ENCODE measurements around the gene GLUD1. TPM values are rescaled to one million over a fixed set of nuclear protein-coding genes. Genes with fewer than 3 reads are reported as not detected.
"Not testable (repeated sequence)": the region's sequence is repeated elsewhere in the genome, so short reads cannot be mapped to it uniquely, and the experiment has no call there.

The GLUD1 gene
- 100 to 1,000 TPM in 2 of 4 donors, 10 to 100 TPM in 2; 79.0 to 141 (median 102) TPM for polyA plus RNA-seq
- long read RNA-seq, donor 1, transcript GLUD1-201 (13 exons, 3,039 nt), result major isoform, 35 of 87 reads
- long read RNA-seq, donor 1, partial matches to known transcripts, result 51 of 87 reads
- long read RNA-seq, donor 1, other reads (novel, unspliced or antisense), result 0 of 87 reads
- long read RNA-seq, donor 2, transcript GLUD1-201 (13 exons, 3,039 nt), result major isoform, 8 of 17 reads
- long read RNA-seq, donor 2, partial matches to known transcripts, result 9 of 17 reads
- long read RNA-seq, donor 2, other reads (novel, unspliced or antisense), result 0 of 17 reads
- long read RNA-seq, donor 3, partial matches to known transcripts, result 30 of 40 reads
- long read RNA-seq, donor 3, other reads (novel, unspliced or antisense), result 5 of 40 reads
- long read RNA-seq, donor 4, partial matches to known transcripts, result 0 of 2 reads
- long read RNA-seq, donor 4, other reads (novel, unspliced or antisense), result 0 of 2 reads
- long read RNA-seq, donor 5, partial matches to known transcripts, result 7 of 8 reads
- long read RNA-seq, donor 5, other reads (novel, unspliced or antisense), result 0 of 8 reads
- long read RNA-seq, donor 6, transcript GLUD1-201 (13 exons, 3,039 nt), result major isoform, 16 of 40 reads
- long read RNA-seq, donor 6, partial matches to known transcripts, result 21 of 40 reads
- long read RNA-seq, donor 6, other reads (novel, unspliced or antisense), result 0 of 40 reads
- long read RNA-seq, donor 7, result 0 reads
- long read RNA-seq, donor 8, partial matches to known transcripts, result 0 of 1 reads
- long read RNA-seq, donor 8, other reads (novel, unspliced or antisense), result 0 of 1 reads
- long read RNA-seq, donor 9, partial matches to known transcripts, result 0 of 1 reads
- long read RNA-seq, donor 9, other reads (novel, unspliced or antisense), result 0 of 1 reads
- long read RNA-seq, donor 10, transcript GLUD1-201 (13 exons, 3,039 nt), result major isoform, 23 of 102 reads
- long read RNA-seq, donor 10, partial matches to known transcripts, result 76 of 102 reads
- long read RNA-seq, donor 10, other reads (novel, unspliced or antisense), result 0 of 102 reads

- FAIRE-seq (no peak), DNase-seq (peak; percentile 93 to 94)
- WGBS, 3 donors, result 0 to 1% (median 0%) methylated on average over 41 to 111 of the region's 111 CpGs
- H3K27me3 ChIP-seq (ENCODE audit: control insufficient read depth in 3 of 3, insufficient read depth in 3 of 3, low read length in 3 of 3), result no peaks in the 10 kb centered on the region
- no peaks in the 10 kb centered on the region for H3K9me3 ChIP-seq (ENCODE audit: control insufficient read depth in 2 of 2, insufficient read depth in 1 of 2, low read depth in 1 of 2, low read length in 1 of 2)
- H3K36me3 ChIP-seq (ENCODE audit: control insufficient read depth in 3 of 3, insufficient read depth in 2 of 3, low read depth in 1 of 3, low read length in 3 of 3), result peaks cover 0 to 11% (median 1%) of the 10 kb centered on the region in 3 donors
- peak within 1 kb of the TSS; percentile 84 to 100 (median 98) for H3K27ac ChIP-seq (ENCODE audit: low read depth in 1 of 3, low read length in 2 of 3)
- H3K4me3 ChIP-seq (ENCODE audit: low read depth in 1 of 3, low read length in 3 of 3), result peak within 1 kb of the TSS; percentile 53 to 80 (median 80)
- H3K4me1 ChIP-seq (ENCODE audit: control insufficient read depth in 3 of 3, insufficient read depth in 2 of 3, low read depth in 1 of 3, low read length in 2 of 3), result peaks cover 2 to 12% (median 6%) of the 10 kb centered on the region in 3 donors
Observed at GRCh38 chr10:87094373-87095235, at the start of gene GLUD1, which contains the start of gene SHLD2. TSS of gene GLUD1 (minus strand) at chr10:87094843. CDS start at chr10:87094769, 74 bp downstream. TSS of gene SHLD2 (plus strand) at chr10:87095206. CDS start at chr10:87151355, 56,149 bp downstream.

- 97 to 98% (median 98%) methylated on average over 6 of the region's 6 CpGs for WGBS, 3 donors
Observed at GRCh38 chr10:87143109-87143418, 48.4 kb upstream of the GLUD1 start.

DNA sequence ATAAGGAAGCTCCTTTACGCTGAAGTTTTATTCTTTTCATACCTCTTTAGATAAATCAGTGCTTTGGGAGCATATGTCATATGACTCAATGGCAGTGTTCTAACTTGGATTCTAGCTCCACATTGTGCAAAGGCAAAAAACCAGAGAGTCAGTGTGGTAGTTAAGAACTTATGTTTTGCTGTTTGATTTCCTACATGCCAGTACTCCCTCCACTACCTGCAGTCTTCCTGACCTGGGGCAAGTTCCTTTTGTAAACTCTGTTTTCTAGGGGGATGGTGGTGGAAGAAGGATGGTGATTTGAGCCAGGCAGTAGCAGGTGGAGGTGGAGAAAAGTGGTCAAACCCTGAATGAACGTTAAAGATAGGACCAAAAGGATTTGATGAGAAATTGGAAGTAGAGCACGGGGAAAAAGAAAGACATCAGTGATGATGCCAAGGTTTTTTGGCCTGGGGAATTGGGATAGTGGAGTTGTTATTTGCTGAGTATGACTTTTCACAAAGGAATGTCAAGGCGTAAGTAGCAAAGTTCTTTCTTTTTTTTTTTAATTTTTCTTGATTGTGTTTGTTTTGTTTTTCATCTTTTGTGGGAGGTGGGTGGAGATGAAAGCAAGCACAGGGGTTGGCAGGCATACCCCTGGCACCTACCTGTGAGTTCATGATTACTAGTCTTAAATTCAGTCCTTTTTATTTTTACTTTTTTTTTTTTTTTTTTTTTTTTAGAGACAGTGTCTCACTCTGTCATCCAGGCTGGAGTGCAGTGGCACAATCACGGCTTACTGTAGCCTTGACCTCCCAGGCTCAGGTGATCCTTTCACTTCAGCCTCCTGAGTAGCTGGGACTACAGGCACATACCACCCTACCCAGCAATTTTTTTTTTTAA, 47.8 kb upstream of the GLUD1 start:
- DNase-seq; FAIRE-seq; H3K27ac ChIP-seq (ENCODE audit: low read depth in 1 of 3, low read length in 2 of 3); H3K36me3 ChIP-seq (ENCODE audit: control insufficient read depth in 3 of 3, insufficient read depth in 2 of 3, low read depth in 1 of 3, low read length in 3 of 3); H3K9me3 ChIP-seq (ENCODE audit: control insufficient read depth in 2 of 2, insufficient read depth in 1 of 2, low read depth in 1 of 2, low read length in 1 of 2); H3K4me3 ChIP-seq (ENCODE audit: low read depth in 1 of 3, low read length in 3 of 3); H3K27me3 ChIP-seq (ENCODE audit: control insufficient read depth in 3 of 3, insufficient read depth in 3 of 3, low read length in 3 of 3); H3K4me1 ChIP-seq (ENCODE audit: control insufficient read depth in 3 of 3, insufficient read depth in 2 of 3, low read depth in 1 of 3, low read length in 2 of 3): not testable (repeated sequence)
- WGBS, 3 donors, result 71 to 79% (median 75%) methylated on average over 4 to 5 of the region's 5 CpGs

More at GRCh38 chr10:87143109-87143418, 48.4 kb upstream of the GLUD1 start:
- H3K4me3 ChIP-seq (ENCODE audit: low read depth in 1 of 3, low read length in 3 of 3); H3K36me3 ChIP-seq (ENCODE audit: control insufficient read depth in 3 of 3, insufficient read depth in 2 of 3, low read depth in 1 of 3, low read length in 3 of 3); H3K9me3 ChIP-seq (ENCODE audit: control insufficient read depth in 2 of 2, insufficient read depth in 1 of 2, low read depth in 1 of 2, low read length in 1 of 2); H3K4me1 ChIP-seq (ENCODE audit: control insufficient read depth in 3 of 3, insufficient read depth in 2 of 3, low read depth in 1 of 3, low read length in 2 of 3); H3K27ac ChIP-seq (ENCODE audit: low read depth in 1 of 3, low read length in 2 of 3); DNase-seq; H3K27me3 ChIP-seq (ENCODE audit: control insufficient read depth in 3 of 3, insufficient read depth in 3 of 3, low read length in 3 of 3); FAIRE-seq: not testable (repeated sequence)

GRCh38 chr10:87137478-87137877, 42.8 kb upstream of the GLUD1 start:
- H3K27ac ChIP-seq (ENCODE audit: low read depth in 1 of 3, low read length in 2 of 3); H3K4me3 ChIP-seq (ENCODE audit: low read depth in 1 of 3, low read length in 3 of 3); H3K9me3 ChIP-seq (ENCODE audit: control insufficient read depth in 2 of 2, insufficient read depth in 1 of 2, low read depth in 1 of 2, low read length in 1 of 2); FAIRE-seq; DNase-seq; H3K4me1 ChIP-seq (ENCODE audit: control insufficient read depth in 3 of 3, insufficient read depth in 2 of 3, low read depth in 1 of 3, low read length in 2 of 3); H3K36me3 ChIP-seq (ENCODE audit: control insufficient read depth in 3 of 3, insufficient read depth in 2 of 3, low read depth in 1 of 3, low read length in 3 of 3); H3K27me3 ChIP-seq (ENCODE audit: control insufficient read depth in 3 of 3, insufficient read depth in 3 of 3, low read length in 3 of 3): not testable (repeated sequence)

- WGBS, 3 donors, result 56 to 100% (median 100%) methylated on average over 1 to 2 of the region's 2 CpGs
- DNase-seq; H3K27me3 ChIP-seq (ENCODE audit: control insufficient read depth in 3 of 3, insufficient read depth in 3 of 3, low read length in 3 of 3); H3K4me3 ChIP-seq (ENCODE audit: low read depth in 1 of 3, low read length in 3 of 3); H3K36me3 ChIP-seq (ENCODE audit: control insufficient read depth in 3 of 3, insufficient read depth in 2 of 3, low read depth in 1 of 3, low read length in 3 of 3); FAIRE-seq; H3K9me3 ChIP-seq (ENCODE audit: control insufficient read depth in 2 of 2, insufficient read depth in 1 of 2, low read depth in 1 of 2, low read length in 1 of 2); H3K27ac ChIP-seq (ENCODE audit: low read depth in 1 of 3, low read length in 2 of 3); H3K4me1 ChIP-seq (ENCODE audit: control insufficient read depth in 3 of 3, insufficient read depth in 2 of 3, low read depth in 1 of 3, low read length in 2 of 3): not testable (repeated sequence)
Observed at GRCh38 chr10:87134440-87134839, 39.8 kb upstream of the GLUD1 start.

DNA sequence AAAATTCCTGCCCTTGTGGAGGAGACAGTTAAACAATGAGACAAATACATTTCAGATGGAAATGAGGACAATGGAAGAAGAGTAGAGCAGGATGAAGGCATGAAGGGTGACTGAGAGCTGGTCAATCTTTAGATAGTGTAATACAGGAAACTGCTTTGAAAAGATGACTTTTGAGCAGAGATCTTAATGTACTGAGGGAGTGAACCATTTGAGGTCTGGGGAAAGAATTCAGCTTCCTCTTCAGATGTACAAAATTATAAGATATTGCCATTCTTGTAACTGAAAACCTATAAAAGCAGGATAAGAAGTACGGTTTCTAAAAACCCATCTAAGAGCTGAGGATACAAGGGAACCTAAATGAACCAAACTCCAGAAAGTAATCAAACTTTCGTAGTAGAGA, 39.3 kb upstream of the GLUD1 start:
- not testable (repeated sequence) for H3K4me3 ChIP-seq (ENCODE audit: low read depth in 1 of 3, low read length in 3 of 3); H3K36me3 ChIP-seq (ENCODE audit: control insufficient read depth in 3 of 3, insufficient read depth in 2 of 3, low read depth in 1 of 3, low read length in 3 of 3); H3K27ac ChIP-seq (ENCODE audit: low read depth in 1 of 3, low read length in 2 of 3); H3K27me3 ChIP-seq (ENCODE audit: control insufficient read depth in 3 of 3, insufficient read depth in 3 of 3, low read length in 3 of 3); DNase-seq; H3K4me1 ChIP-seq (ENCODE audit: control insufficient read depth in 3 of 3, insufficient read depth in 2 of 3, low read depth in 1 of 3, low read length in 2 of 3); FAIRE-seq; H3K9me3 ChIP-seq (ENCODE audit: control insufficient read depth in 2 of 2, insufficient read depth in 1 of 2, low read depth in 1 of 2, low read length in 1 of 2)
- 81 to 93% (median 89%) methylated on average over 2 of the region's 2 CpGs for WGBS, 3 donors

GRCh38 chr10:87132176-87132575, 37.5 kb upstream of the GLUD1 start:
- H3K4me3 ChIP-seq (ENCODE audit: low read depth in 1 of 3, low read length in 3 of 3); H3K36me3 ChIP-seq (ENCODE audit: control insufficient read depth in 3 of 3, insufficient read depth in 2 of 3, low read depth in 1 of 3, low read length in 3 of 3); FAIRE-seq; H3K27me3 ChIP-seq (ENCODE audit: control insufficient read depth in 3 of 3, insufficient read depth in 3 of 3, low read length in 3 of 3); H3K9me3 ChIP-seq (ENCODE audit: control insufficient read depth in 2 of 2, insufficient read depth in 1 of 2, low read depth in 1 of 2, low read length in 1 of 2); H3K27ac ChIP-seq (ENCODE audit: low read depth in 1 of 3, low read length in 2 of 3); H3K4me1 ChIP-seq (ENCODE audit: control insufficient read depth in 3 of 3, insufficient read depth in 2 of 3, low read depth in 1 of 3, low read length in 2 of 3): not testable (repeated sequence)
- peak; percentile 34 to 48 for DNase-seq

Measured in small intestine (tissue), 16 donors.